ENCODE results near the gene OR4C12. TPM values are rescaled to one million over a fixed set of nuclear protein-coding genes. Genes with fewer than 3 reads are reported as not detected.
A peak's percentile ranks its signal among the peaks of the same experiment; 100 is the strongest.
"Not testable (repeated sequence)": the region's sequence is repeated elsewhere in the genome, so short reads cannot be mapped to it uniquely, and the experiment has no call there.

The OR4C12 gene
- total RNA-seq: not detected

GRCh38 chr11:49982435-49982834, at the start of gene OR4C12:
TSS of gene OR4C12 (minus strand) at chr11:49982535. CDS start at chr11:49982501, 34 bp downstream.
- H3K27ac Mint-ChIP-seq; H3K4me1 Mint-ChIP-seq; H3K27me3 Mint-ChIP-seq; POLR2A ChIA-PET; H3K9me3 Mint-ChIP-seq; H3K36me3 Mint-ChIP-seq (ENCODE audit: low read depth); DNase-seq; CTCF ChIA-PET; H3K4me3 Mint-ChIP-seq: not testable (repeated sequence)

- DNase-seq: no peak
- H3K36me3 Mint-ChIP-seq (ENCODE audit: low read depth): no peaks in the 10 kb centered on the region
- no peak overlapping the region for H3K4me3 Mint-ChIP-seq
- no peaks in the 10 kb centered on the region for H3K27me3 Mint-ChIP-seq
- ChIA-PET CTCF (no interaction called here), POLR2A (no interaction called here)
- no peaks in the 10 kb centered on the region for H3K4me1 Mint-ChIP-seq
- H3K9me3 Mint-ChIP-seq: peaks cover 22% of the 10 kb centered on the region
- H3K27ac Mint-ChIP-seq: no peak overlapping the region
Measured at GRCh38 chr11:50030193-50030592, 47.9 kb upstream of the OR4C12 start.

GRCh38 chr11:49995565-49995964, 13.2 kb upstream of the OR4C12 start:
- Mint-ChIP-seq H3K27me3 (no peaks in the 10 kb centered on the region), H3K9me3 (peaks cover 8% of the 10 kb centered on the region), H3K27ac (no peak overlapping the region), H3K4me1 (no peaks in the 10 kb centered on the region), H3K36me3 (ENCODE audit: low read depth) (no peaks in the 10 kb centered on the region), H3K4me3 (no peak overlapping the region)
- DNase-seq: peak; percentile 50
- ChIA-PET CTCF (no interaction called here), POLR2A (no interaction called here)

- H3K36me3 Mint-ChIP-seq (ENCODE audit: low read depth); DNase-seq; H3K27me3 Mint-ChIP-seq; CTCF ChIA-PET; POLR2A ChIA-PET; H3K27ac Mint-ChIP-seq; H3K4me3 Mint-ChIP-seq; H3K4me1 Mint-ChIP-seq: not testable (repeated sequence)
- H3K9me3 Mint-ChIP-seq: peaks cover 10% of the 10 kb centered on the region
Measured at GRCh38 chr11:49973439-49973838, 8.9 kb downstream of the OR4C12 start.

GRCh38 chr11:49952091-49952490, 30.2 kb downstream of the OR4C12 start, which contains the start of gene OR4C13:
TSS of gene OR4C13 (plus strand) at chr11:49952391. CDS start at chr11:49952423, 32 bp downstream.
- Mint-ChIP-seq H3K4me3 (no peak within 1 kb of the TSS), H3K4me1 (no peaks in the 10 kb centered on the region), H3K27ac (no peak within 1 kb of the TSS), H3K27me3 (no peaks in the 10 kb centered on the region), H3K9me3 (peaks cover 19% of the 10 kb centered on the region), H3K36me3 (ENCODE audit: low read depth) (no peaks in the 10 kb centered on the region)
- ChIA-PET POLR2A (no interaction called here), CTCF (no interaction called here)
- no peak for DNase-seq

- H3K27ac Mint-ChIP-seq; CTCF ChIA-PET; H3K4me3 Mint-ChIP-seq; H3K36me3 Mint-ChIP-seq (ENCODE audit: low read depth); POLR2A ChIA-PET; DNase-seq; H3K27me3 Mint-ChIP-seq; H3K4me1 Mint-ChIP-seq: not testable (repeated sequence)
- peaks cover 24% of the 10 kb centered on the region for H3K9me3 Mint-ChIP-seq
Measured at GRCh38 chr11:49948701-49949100, 33.6 kb downstream of the OR4C12 start.

Other genes with a start within 250 kb of the OR4C12 start
- not detected for gene OR4C13, start 30.1 kb downstream of the OR4C12 start, total RNA-seq
- not detected for gene OR4C45, start 50.3 kb upstream of the OR4C12 start, total RNA-seq

Measured in activated CD4-positive, alpha-beta T cell treated with anti-CD3 and anti-CD28 coated beads, Interleukin-2, amount 10 ng/mL, durations not matched to agents 7 days and 5 days (primary cell).